CD4-positive, alpha-beta T cell treated with Interleukin-6 for 4 hours (primary cell): ENCODE data around the gene CTNNA3.
"Not testable (repeated sequence)": the region's sequence is repeated elsewhere in the genome, so short reads cannot be mapped to it uniquely, and the experiment has no call there.

Source experiments
- DNase-seq: peaks from one replicate; pipeline ENCODE4 v3.0.0-alpha.2; 2020; ENCODE audit warnings: mixed read lengths

Gene CTNNA3

DNA sequence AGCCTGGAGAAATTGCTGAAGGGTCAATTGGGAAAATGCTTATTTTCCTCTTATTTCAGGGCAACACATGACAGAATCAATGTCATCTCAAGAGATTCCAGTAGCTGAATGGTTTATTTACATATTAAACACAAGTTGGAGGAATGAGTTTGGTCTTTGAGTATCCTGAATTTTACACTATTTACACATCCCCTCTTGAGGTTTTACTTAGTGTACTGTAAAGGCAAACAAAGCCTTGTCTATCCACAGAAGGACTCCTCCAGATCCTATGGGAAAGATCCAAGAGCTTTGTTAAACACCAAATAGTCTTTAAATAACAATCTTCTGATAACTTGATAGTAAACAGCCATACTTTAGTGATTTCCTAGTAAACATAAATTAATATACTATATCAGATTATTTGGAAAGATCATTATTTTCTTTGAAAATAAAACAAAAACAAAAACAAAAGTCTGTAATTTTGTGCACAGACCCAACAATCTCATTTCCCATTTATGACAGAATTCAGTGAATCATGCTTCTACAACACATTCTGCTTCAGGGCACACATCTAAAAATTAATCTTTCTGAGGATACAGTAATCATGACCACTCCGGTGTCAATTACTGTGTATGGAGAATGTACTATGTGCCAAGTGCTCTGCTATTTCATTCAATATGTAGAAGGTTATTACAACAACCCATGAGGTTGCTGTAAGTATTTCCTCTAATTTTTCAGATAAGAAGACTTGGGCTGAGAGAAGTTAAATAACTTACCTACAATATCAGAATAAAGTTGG lies 1345.2 kb downstream of the CTNNA3 start:
- no peak for DNase-seq

DNA sequence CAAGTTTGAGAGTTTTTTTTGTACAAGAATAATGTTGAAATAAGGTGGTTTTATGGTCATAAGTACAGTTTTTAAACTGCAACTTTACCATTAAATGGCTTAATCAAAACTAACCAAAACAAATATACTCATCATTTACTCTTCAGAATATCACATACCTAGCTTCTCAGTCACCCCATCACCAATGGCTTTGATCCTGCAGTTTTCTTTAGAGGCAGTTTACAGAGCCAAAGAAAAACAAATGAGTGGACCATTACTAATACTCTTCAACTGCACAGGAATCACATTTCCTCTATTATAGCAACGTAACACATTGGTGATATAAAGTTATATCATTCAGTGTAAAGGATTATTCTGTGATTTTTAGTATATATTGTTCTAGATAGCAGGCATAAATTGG lies 1346.3 kb downstream of the CTNNA3 start:
- DNase-seq, result no peak

GRCh38 chr10:66349076-66349475 lies 1346.9 kb downstream of the CTNNA3 start:
- no peak for DNase-seq

- DNase-seq, result no peak
Observed at GRCh38 chr10:66337211-66337610, 1358.8 kb downstream of the CTNNA3 start.

DNA sequence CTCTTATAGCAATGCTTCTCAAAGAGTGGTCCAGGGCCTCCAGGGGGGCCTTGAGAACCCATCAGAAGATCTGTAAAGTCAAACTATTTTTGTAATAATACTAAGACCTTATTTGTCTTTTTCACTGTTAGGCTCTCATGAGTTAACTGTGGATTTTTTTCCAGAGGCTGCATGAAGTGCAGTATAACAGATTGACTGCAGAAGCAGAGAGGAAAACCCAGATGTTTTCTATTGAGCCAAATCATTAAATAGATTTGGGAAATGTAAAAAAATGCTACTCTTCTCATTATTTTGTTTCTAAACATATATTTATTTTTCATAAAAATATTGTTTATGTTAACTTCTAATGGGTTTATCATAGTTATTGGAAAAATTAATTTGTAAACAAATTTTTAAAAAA lies 1359.2 kb downstream of the CTNNA3 start:
- DNase-seq, result no peak

DNA sequence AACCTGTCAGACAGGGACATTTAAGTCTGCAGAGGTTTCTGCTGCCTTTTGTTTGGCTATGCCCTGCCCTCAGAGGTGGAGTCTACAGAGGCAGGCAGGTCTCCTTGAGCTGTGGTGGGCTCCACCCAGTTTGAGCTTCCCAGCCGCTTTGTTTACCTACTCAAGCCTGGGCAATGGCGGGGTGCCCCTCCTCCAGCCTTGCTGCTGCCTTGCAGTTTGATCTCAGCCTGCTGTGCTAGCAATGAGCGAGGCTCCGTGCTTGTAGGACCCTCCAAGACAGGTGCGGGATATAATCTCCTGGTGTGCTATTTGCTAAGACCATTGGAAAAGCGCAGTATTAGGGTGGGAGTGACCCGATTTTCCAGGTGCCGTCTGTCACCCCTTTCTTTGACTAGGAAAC lies 1360.2 kb downstream of the CTNNA3 start:
- DNase-seq, result not testable (repeated sequence)

DNA sequence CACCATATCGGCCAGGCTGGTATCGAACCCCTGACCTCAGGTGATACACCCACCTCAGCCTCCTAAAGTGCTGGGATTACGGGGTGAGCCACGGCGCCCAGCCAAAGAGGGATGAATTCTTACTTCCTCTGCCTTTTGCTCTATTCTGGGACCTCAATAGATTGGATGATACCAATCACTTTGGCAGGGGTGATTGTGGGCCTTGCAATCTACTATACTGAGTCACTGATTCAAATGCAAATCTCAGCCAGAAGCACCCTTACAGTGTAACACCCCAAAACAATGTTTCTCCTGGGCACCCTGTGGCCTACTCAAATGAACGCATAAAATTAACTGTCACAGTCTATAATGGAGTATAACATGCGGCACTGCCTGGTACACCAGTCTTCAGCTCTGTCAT lies 1366.8 kb downstream of the CTNNA3 start:
- no peak for DNase-seq

GRCh38 chr10:66326876-66327275 lies 1369.1 kb downstream of the CTNNA3 start:
- DNase-seq, result no peak

GRCh38 chr10:66322777-66323176 lies 1373.2 kb downstream of the CTNNA3 start:
- no peak for DNase-seq

- no peak for DNase-seq
Observed at GRCh38 chr10:66321723-66322665, 1374.0 kb downstream of the CTNNA3 start.

- no peak for DNase-seq
Observed at GRCh38 chr10:66318761-66319160, 1377.2 kb downstream of the CTNNA3 start.

- DNase-seq, result no peak
Observed at GRCh38 chr10:66307826-66308225, 1388.2 kb downstream of the CTNNA3 start.

DNA sequence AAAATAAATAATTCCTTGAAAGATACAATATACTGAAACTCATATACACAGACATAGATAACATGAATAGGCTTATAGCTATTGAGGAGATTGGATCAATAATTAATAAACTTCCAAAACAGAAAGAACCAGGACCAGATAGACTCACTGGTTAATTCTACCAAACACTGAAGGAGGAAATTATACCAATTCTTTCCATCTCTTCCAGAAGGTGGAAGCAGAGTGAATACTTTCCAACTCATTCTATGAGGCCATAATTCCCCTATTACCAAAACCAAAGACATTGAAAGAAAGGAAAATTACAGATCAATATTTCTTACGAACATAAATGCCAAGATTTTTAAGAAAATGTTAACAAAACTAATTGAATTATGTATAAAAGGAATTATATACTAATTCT lies 1394.9 kb downstream of the CTNNA3 start:
- DNase-seq, result no peak

DNA sequence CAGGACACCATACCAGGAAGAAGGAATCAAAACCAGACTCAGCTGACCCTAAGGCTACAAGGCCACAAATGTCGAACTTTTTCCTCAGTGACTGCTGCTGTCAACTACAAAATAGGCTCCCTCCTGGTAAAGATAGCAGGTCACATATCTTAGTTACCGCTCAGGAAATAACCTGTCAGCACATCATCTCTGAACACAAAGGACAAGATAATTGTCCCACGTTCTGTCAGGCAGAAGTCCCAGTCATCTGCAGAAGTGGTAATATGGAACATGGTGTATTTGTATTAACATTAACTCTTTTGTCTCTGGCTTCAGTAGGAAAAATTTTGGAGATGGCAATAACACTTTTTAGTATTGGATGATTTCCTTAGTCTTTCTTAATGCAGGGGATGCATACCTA lies 1400.4 kb downstream of the CTNNA3 start:
- DNase-seq, result no peak

GRCh38 chr10:66294538-66294937 lies 1401.5 kb downstream of the CTNNA3 start:
- no peak for DNase-seq

DNA sequence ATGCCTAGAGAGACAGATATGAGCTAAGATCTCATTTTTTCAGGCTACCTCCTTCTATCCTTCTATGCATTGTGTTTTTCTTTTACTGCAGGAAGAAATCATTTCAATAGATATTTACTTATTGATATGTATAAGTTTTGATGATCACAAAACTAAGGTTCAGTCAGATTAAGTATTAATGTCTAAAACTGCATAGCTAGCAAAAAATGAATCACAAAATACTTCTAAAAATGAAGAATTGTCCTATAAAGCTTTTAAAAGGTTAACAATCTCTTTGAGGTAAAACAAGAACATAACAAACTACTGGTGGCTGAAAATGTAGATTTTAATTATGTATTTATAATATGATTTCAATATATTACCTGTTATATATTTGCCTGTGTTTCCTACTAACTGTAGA lies 1403.1 kb downstream of the CTNNA3 start:
- DNase-seq, result no peak

GRCh38 chr10:66292456-66292855 lies 1403.5 kb downstream of the CTNNA3 start:
- no peak for DNase-seq

GRCh38 chr10:66291133-66291532 lies 1404.9 kb downstream of the CTNNA3 start:
- no peak for DNase-seq

- DNase-seq, result no peak
Observed at GRCh38 chr10:66284621-66285020, 1411.4 kb downstream of the CTNNA3 start.

GRCh38 chr10:66283874-66284464 lies 1412.0 kb downstream of the CTNNA3 start:
- DNase-seq, result no peak

GRCh38 chr10:66283064-66283463 lies 1412.9 kb downstream of the CTNNA3 start:
- no peak for DNase-seq

- no peak for DNase-seq
Observed at GRCh38 chr10:66281327-66281726, 1414.7 kb downstream of the CTNNA3 start.

GRCh38 chr10:66277481-66277880 lies 1418.5 kb downstream of the CTNNA3 start:
- DNase-seq, result no peak
